ENCODE measurements around the gene AKAP5.

- no peak for TF ChIP-seq ZNF274 (IDR thresholded peaks at IDR 0.05; ENCODE audit: borderline replicate concordance, extremely low read depth, low read length)
- TF ChIP-seq CTCF (IDR thresholded peaks at IDR 0.05; ENCODE audit: control extremely low read depth in 1 of 3, insufficient read depth in 1 of 3, low read depth in 1 of 3, low read length in 3 of 3) = no peak
- no peak for TF ChIP-seq MAFK (IDR thresholded peaks at IDR 0.05; ENCODE audit: low read depth, low read length)
- no peak for TF ChIP-seq JUND (IDR thresholded peaks at IDR 0.05; ENCODE audit: low read length)
- TF ChIP-seq SP1 (IDR thresholded peaks at IDR 0.05; ENCODE audit: low read depth, low read length) = no peak
- TF ChIP-seq GABPA (IDR thresholded peaks at IDR 0.05; ENCODE audit: borderline replicate concordance, insufficient read depth, low read length) = no peak
- no peak for TF ChIP-seq TBP (IDR thresholded peaks at IDR 0.05; ENCODE audit: low read depth, low read length)
- no peak for TF ChIP-seq EP300 (IDR thresholded peaks at IDR 0.05; ENCODE audit: borderline replicate concordance in 1 of 2, low read depth in 2 of 2, low read length in 2 of 2)
- TF ChIP-seq CREB1 (IDR thresholded peaks at IDR 0.05) = no peak
- TF ChIP-seq CBX8 (IDR thresholded peaks at IDR 0.05; ENCODE audit: borderline replicate concordance, low read depth, low read length) = no peak
- TF ChIP-seq BACH1 (IDR thresholded peaks at IDR 0.05; ENCODE audit: low read length) = no peak
- no peak for TF ChIP-seq EGR1 (IDR thresholded peaks at IDR 0.05; ENCODE audit: borderline replicate concordance, low read depth, low read length)
- TF ChIP-seq POLR2AphosphoS5 (IDR thresholded peaks at IDR 0.05; ENCODE audit: low read depth, low read length) = no peak
- TF ChIP-seq POLR2A (IDR thresholded peaks at IDR 0.05; ENCODE audit: control extremely low read depth in 1 of 2, low read depth in 2 of 2, low read length in 2 of 2) = no peak
These were observed 30.0 kb downstream of the AKAP5 start for GRCh38 chr14:64495252-64495651.
